HG03095 (cell line): ENCODE measurements around the gene C1QTNF5.

ENCODE experiments used
- ATAC-seq: cut with Tn5 transposase; IDR thresholded peaks from one replicate; pipeline ENCODE4 v1.9.1; 2021; ENCODE audit warnings: moderate library complexity; ENCODE audit not compliant: unreplicated experiment

Gene C1QTNF5

GRCh38 chr11:119318240-119319135 lies 22.2 kb downstream of the C1QTNF5 start:
- peak; percentile 32 for ATAC-seq

- no peak for ATAC-seq
These were observed 23.0 kb downstream of the C1QTNF5 start for GRCh38 chr11:119317592-119318239.

DNA sequence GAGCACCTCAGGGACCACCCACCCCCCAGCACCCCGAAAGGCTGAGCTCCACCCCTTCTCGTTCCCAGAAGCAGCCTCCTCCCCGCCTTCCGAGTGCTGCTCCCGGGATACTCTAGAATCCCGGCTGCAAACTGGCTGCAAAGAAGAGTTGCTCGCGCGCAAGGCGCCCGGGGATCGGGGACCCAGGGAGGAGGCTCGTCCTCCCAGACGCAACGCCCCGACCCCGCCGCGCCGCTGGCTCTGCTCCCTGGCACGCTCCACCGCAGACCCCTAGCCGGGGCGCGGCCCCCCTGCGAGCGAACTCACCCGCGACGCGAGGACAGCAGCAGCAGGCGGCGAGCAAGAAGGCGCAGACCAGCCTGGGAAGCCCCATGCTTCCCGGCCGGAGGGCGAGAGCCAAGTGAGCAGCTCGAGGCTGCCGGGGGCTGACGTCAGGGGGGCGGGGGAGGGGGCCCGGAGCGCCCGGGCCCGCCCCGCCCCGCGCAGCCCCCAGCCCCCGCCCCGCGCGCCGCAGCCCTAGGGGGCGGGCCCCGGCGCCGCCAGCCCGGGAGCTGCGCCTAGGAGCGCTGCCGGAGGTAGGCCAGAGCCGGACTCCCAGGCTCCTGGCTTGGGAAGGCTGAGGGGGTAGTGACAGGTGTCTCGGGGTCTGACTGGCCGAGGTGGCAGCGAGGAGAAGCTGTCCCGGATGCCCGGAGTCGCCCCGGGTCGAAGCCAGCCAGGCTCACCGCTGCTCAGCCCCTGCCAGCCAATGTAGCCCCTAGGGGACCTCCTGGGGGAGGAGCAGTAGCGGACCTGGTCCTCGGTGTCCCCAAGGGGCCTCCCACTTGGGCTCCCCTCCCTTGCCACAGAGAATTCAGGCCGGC lies 23.7 kb downstream of the C1QTNF5 start, which contains the start of gene MCAM:
TSS of gene MCAM (minus strand) at position 402 of the 863 bp plus-strand sequence. CDS start at position 373, 29 bp downstream.
- no peak for ATAC-seq

GRCh38 chr11:119316016-119316728 lies 24.5 kb downstream of the C1QTNF5 start:
- ATAC-seq: no peak

GRCh38 chr11:119315131-119316015 lies 25.3 kb downstream of the C1QTNF5 start:
- no peak for ATAC-seq

- no peak for ATAC-seq
These were observed 26.0 kb downstream of the C1QTNF5 start for GRCh38 chr11:119314726-119315125.

DNA sequence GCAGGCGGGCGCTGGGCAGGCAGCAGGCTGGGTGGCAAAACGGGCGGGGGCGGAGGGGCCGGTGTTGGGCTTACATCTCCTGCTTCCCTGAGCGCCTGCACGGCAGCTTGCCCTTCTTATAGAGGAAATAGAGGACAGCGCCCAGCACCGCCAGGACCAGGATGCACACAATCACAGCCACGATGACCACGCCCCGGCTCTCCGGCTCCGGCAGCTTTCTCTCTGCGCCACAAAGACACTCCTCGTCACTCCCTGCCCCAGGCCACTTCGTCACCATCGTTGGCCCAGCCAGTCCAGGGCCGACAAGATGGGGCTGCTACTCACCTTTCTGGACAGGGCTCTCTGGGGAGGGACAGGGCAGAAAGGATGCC lies 30.0 kb downstream of the C1QTNF5 start:
- ATAC-seq: no peak

- ATAC-seq: no peak
These were observed 30.6 kb downstream of the C1QTNF5 start for GRCh38 chr11:119309953-119310681.

GRCh38 chr11:119309411-119309810 lies 31.3 kb downstream of the C1QTNF5 start:
- ATAC-seq: no peak

GRCh38 chr11:119307974-119308373 lies 32.7 kb downstream of the C1QTNF5 start:
- ATAC-seq: no peak

DNA sequence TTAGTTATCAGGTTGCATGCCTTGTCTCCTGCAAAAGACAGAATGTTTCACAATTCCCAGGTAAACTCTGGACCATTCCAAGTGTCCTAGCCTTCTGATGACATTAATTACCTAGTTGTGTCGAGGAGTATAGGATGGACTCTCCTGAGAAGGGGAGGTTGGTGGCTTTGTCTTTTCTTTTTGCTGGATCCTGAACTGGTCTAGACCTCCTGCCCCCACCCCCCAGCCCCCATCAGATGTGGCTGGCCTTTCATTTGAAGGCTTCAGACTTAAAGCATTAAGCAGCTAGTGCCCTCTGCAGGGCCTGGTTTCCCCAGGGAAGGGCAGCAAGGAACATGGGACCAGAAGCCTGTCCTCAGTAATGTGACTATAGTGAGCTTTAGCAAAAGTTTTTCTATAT lies 33.5 kb downstream of the C1QTNF5 start:
- no peak for ATAC-seq

GRCh38 chr11:119306373-119306890 lies 34.3 kb downstream of the C1QTNF5 start:
- ATAC-seq: no peak

DNA sequence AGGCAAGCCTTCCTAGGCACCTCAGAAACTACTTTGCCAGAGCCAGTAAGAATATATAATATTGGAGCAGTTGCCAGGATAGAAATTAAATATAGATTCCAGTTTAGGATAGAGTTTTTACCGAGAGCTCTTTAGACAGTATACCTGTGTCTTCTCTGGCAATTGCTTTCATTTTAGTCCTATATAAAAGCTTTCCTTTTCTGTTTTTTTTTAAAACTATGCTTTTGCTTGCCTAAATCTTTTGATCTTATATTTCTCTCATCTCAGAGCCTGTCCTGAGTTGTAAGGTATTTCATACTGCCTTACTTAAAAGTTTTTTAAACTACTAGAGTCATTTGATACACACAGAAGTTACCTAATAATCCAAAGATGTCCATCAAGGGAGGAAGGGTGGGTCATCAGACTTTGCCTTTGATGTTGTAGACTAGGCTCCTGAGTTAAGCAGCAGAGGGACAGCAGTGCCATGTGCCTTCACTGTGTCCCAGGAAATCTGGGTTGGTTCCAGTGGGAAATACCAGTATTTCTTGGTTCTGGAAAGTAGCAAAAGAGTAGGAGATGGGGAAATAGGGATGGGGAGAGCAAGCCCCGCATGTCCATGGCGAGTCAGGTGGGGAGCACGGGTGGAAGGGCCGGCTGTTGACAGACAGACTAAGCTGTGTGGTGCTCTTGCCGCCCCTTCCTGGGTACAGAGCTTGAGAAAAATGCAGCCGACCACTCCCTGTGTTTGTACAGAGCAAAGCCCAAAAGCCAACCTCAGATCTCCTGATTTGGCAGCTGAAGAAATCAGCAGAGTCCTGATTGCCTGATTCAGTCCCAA lies 34.9 kb downstream of the C1QTNF5 start:
- no peak for ATAC-seq

- ATAC-seq: no peak
These were observed 37.4 kb downstream of the C1QTNF5 start for GRCh38 chr11:119303227-119303718.

DNA sequence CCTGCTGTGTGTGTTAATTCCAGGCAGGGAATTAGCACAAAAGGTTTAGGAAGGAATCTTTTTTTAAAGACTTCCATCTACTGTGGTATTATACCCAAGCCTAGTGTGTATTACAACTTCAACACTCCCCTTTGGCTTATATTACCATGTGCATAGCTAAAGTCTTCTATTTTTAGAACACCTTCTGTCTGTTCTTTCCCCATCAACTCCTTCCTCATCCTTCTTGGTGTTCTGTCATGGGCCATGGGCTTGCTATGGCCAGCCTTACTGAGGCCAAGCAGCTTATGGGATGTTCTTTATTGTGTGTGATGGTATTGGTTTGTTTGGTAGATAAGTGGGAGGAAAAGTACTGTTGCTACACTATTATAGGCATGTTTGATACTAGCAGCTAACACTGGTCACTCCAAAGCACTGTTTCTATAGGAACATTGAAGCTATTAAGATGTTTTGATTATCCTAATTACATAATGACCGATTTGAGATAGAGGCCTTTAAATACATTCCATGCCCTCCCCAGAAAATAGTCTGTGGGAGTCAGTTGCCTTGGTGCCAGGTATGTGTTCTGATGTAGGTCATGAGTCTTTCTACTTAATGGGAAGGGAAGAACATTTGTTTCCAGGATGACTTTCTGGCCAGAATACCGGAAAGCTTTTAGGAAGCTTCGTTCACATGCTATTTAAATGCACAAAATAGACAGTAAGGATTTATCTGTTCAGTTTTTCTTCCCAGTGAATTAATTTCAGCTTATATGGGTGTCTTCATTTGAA lies 40.3 kb downstream of the C1QTNF5 start:
- ATAC-seq: no peak

DNA sequence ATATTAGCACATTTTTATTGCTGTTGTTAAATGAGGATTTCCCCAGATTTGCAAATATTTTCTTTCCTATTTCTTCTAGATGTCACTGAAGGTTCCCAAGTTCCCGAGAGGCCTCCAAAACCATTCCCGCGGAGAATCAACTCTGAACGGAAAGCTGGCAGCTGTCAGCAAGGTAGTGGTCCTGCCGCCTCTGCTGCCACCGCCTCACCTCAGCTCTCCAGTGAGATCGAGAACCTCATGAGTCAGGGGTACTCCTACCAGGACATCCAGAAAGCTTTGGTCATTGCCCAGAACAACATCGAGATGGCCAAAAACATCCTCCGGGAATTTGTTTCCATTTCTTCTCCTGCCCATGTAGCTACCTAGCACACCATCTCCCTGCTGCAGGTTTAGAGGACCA lies 41.3 kb downstream of the C1QTNF5 start:
- ATAC-seq: no peak

- no peak for ATAC-seq
These were observed 42.0 kb downstream of the C1QTNF5 start for GRCh38 chr11:119298726-119299125.
